ENCODE results near the gene PRKAR2B. TPM values are rescaled to one million over a fixed set of nuclear protein-coding genes. Genes with fewer than 3 reads are reported as not detected.

PRKAR2B gene
- total and polyA plus RNA-seq, 11 donors: 7.0 to 50.6 (median 18.5) TPM

- TF ChIP-seq POLR2A (IDR thresholded peaks at IDR 0.05) (no peak), CTCF (IDR thresholded peaks at IDR 0.05) (no peak)
- ATAC-seq: no peak
- DNase-seq: no peak
Measured at GRCh38 chr7:107079212-107079940, 34.9 kb downstream of the PRKAR2B start.

GRCh38 chr7:107080099-107080505, 35.6 kb downstream of the PRKAR2B start:
- intact Hi-C loops (cut with DNase I): no loop called here
- ATAC-seq (peak in 1 of 4 donors; percentile 46), DNase-seq (no peak)
- peaks cover 0 to 31% (median 6%) of the 10 kb centered on the region in 12 donors for H3K4me1 ChIP-seq
- no peak overlapping the region for H3K27ac ChIP-seq
- 79 to 83% (median 81%) methylated on average over 4 of the region's 4 CpGs for WGBS, 4 donors
- no peaks in the 10 kb centered on the region for H3K36me3 ChIP-seq
- H3K27me3 ChIP-seq: no peaks in the 10 kb centered on the region
- no peaks in the 10 kb centered on the region for H3K9me3 ChIP-seq
- no peak overlapping the region for H3K4me3 ChIP-seq
- no peak for TF ChIP-seq CTCF (IDR thresholded peaks at IDR 0.05)
- TF ChIP-seq POLR2A (IDR thresholded peaks at IDR 0.05): no peak

More at GRCh38 chr7:107079212-107079940, 34.9 kb downstream of the PRKAR2B start:
- H3K36me3 ChIP-seq: no peaks in the 10 kb centered on the region
- H3K27ac ChIP-seq: no peak overlapping the region
- 65 to 75% (median 69%) methylated on average over 11 of the region's 11 CpGs for WGBS, 4 donors
- no peaks in the 10 kb centered on the region for H3K27me3 ChIP-seq
- no peak overlapping the region for H3K4me3 ChIP-seq
- intact Hi-C loops (cut with DNase I): no loop called here
- no peaks in the 10 kb centered on the region for H3K9me3 ChIP-seq
- peaks cover 0 to 31% (median 6%) of the 10 kb centered on the region in 12 donors for H3K4me1 ChIP-seq

- Histone ChIP-seq H3K27me3 (no peaks in the 10 kb centered on the region), H3K9me3 (no peaks in the 10 kb centered on the region), H3K27ac (no peak overlapping the region), H3K4me1 (peaks cover 0 to 31% (median 6%) of the 10 kb centered on the region in 12 donors), H3K36me3 (no peaks in the 10 kb centered on the region), H3K4me3 (no peak overlapping the region)
- TF ChIP-seq CTCF (IDR thresholded peaks at IDR 0.05): no peak
- intact Hi-C loops (cut with DNase I): no loop called here
- DNase-seq (no peak), ATAC-seq (no peak)
- 90 to 98% (median 96%) methylated on average over 2 of the region's 2 CpGs for WGBS, 4 donors
Measured at GRCh38 chr7:107080533-107080932, 36.0 kb downstream of the PRKAR2B start.

- Histone ChIP-seq H3K36me3 (no peaks in the 10 kb centered on the region), H3K4me1 (peaks cover 0 to 9% (median 3%) of the 10 kb centered on the region in 12 donors), H3K4me3 (no peak overlapping the region), H3K27ac (no peak overlapping the region), H3K27me3 (no peaks in the 10 kb centered on the region), H3K9me3 (no peaks in the 10 kb centered on the region)
- TF ChIP-seq CTCF (IDR thresholded peaks at IDR 0.05) (no peak), POLR2A (IDR thresholded peaks at IDR 0.05) (no peak)
- DNase-seq (no peak), ATAC-seq (no peak)
- intact Hi-C loops (cut with DNase I): no loop called here
Measured at GRCh38 chr7:107085180-107085579, 40.7 kb downstream of the PRKAR2B start.

All from heart left ventricle (tissue), 16 donors.